ENCODE data around the gene GALNT3. TPM values are rescaled to one million over a fixed set of nuclear protein-coding genes. Genes with fewer than 3 reads are reported as not detected.
A peak's percentile ranks its signal among the peaks of the same experiment; 100 is the strongest.

Gene GALNT3
- total and polyA plus RNA-seq, 2 donors, result 3.2 to 14.0 TPM

GRCh38 chr2:165814473-165814872 is 20.4 kb upstream of the GALNT3 start:
- no peak overlapping the region for H3K27ac ChIP-seq (ENCODE audit: low read depth)
- no peaks in the 10 kb centered on the region for H3K36me3 ChIP-seq (ENCODE audit: insufficient read depth)
- H3K4me1 ChIP-seq (ENCODE audit: insufficient read depth), result no peaks in the 10 kb centered on the region
- no peak overlapping the region for H3K4me3 ChIP-seq (ENCODE audit: low read depth, low read length)
- no peak for DNase-seq (ENCODE audit: extremely low spot score)
- 91% methylated on average over 4 of the region's 4 CpGs for WGBS

- H3K27ac ChIP-seq (ENCODE audit: low read depth), result no peak overlapping the region
- DNase-seq (ENCODE audit: extremely low spot score), result no peak
- WGBS, result 56% methylated on average over 1 of the region's 1 CpG
- H3K4me3 ChIP-seq (ENCODE audit: low read depth, low read length), result no peak overlapping the region
- H3K4me1 ChIP-seq (ENCODE audit: insufficient read depth), result no peaks in the 10 kb centered on the region
- H3K36me3 ChIP-seq (ENCODE audit: insufficient read depth), result no peaks in the 10 kb centered on the region
Measured at GRCh38 chr2:165811592-165812370, 17.7 kb upstream of the GALNT3 start.

GRCh38 chr2:165810418-165810817 is 16.4 kb upstream of the GALNT3 start:
- Histone ChIP-seq H3K4me1 (ENCODE audit: insufficient read depth) (no peaks in the 10 kb centered on the region), H3K27ac (ENCODE audit: low read depth) (no peak overlapping the region), H3K36me3 (ENCODE audit: insufficient read depth) (no peaks in the 10 kb centered on the region), H3K4me3 (ENCODE audit: low read depth, low read length) (no peak overlapping the region)
- 90% methylated on average over 9 of the region's 9 CpGs for WGBS
- no peak for DNase-seq (ENCODE audit: extremely low spot score)

GRCh38 chr2:165804719-165805118 is 10.7 kb upstream of the GALNT3 start:
- Histone ChIP-seq H3K36me3 (ENCODE audit: insufficient read depth) (no peaks in the 10 kb centered on the region), H3K4me1 (ENCODE audit: insufficient read depth) (no peaks in the 10 kb centered on the region), H3K4me3 (ENCODE audit: low read depth, low read length) (no peak overlapping the region), H3K27ac (ENCODE audit: low read depth) (no peak overlapping the region)
- 61% methylated on average over 3 of the region's 3 CpGs for WGBS
- no peak for DNase-seq (ENCODE audit: extremely low spot score)

- H3K4me1 ChIP-seq (ENCODE audit: insufficient read depth), result no peaks in the 10 kb centered on the region
- DNase-seq (ENCODE audit: extremely low spot score), result no peak
- no peak overlapping the region for H3K27ac ChIP-seq (ENCODE audit: low read depth)
- no peaks in the 10 kb centered on the region for H3K36me3 ChIP-seq (ENCODE audit: insufficient read depth)
- 67% methylated on average over 4 of the region's 4 CpGs for WGBS
- H3K4me3 ChIP-seq (ENCODE audit: low read depth, low read length), result no peak overlapping the region
Measured at GRCh38 chr2:165803123-165803760, 9.2 kb upstream of the GALNT3 start.

GRCh38 chr2:165801176-165801575 is 7.1 kb upstream of the GALNT3 start:
- 94% methylated on average over 3 of the region's 3 CpGs for WGBS
- H3K36me3 ChIP-seq (ENCODE audit: insufficient read depth), result no peaks in the 10 kb centered on the region
- no peaks in the 10 kb centered on the region for H3K4me1 ChIP-seq (ENCODE audit: insufficient read depth)

GRCh38 chr2:165796819-165797530 is 2.9 kb upstream of the GALNT3 start:
- 50% methylated on average over 3 of the region's 3 CpGs for WGBS
- no peaks in the 10 kb centered on the region for H3K4me1 ChIP-seq (ENCODE audit: insufficient read depth)
- no peak for DNase-seq (ENCODE audit: extremely low spot score)
- no peak overlapping the region for H3K27ac ChIP-seq (ENCODE audit: low read depth)
- H3K4me3 ChIP-seq (ENCODE audit: low read depth, low read length), result no peak overlapping the region
- no peaks in the 10 kb centered on the region for H3K36me3 ChIP-seq (ENCODE audit: insufficient read depth)

More at GRCh38 chr2:165801176-165801575, 7.1 kb upstream of the GALNT3 start:
- Histone ChIP-seq H3K27ac (ENCODE audit: low read depth) (no peak overlapping the region), H3K4me3 (ENCODE audit: low read depth, low read length) (no peak overlapping the region)
- DNase-seq (ENCODE audit: extremely low spot score), result no peak

GRCh38 chr2:165796129-165796528 is 2.1 kb upstream of the GALNT3 start:
- no peak overlapping the region for H3K4me3 ChIP-seq (ENCODE audit: low read depth, low read length)
- DNase-seq (ENCODE audit: extremely low spot score), result no peak
- H3K27ac ChIP-seq (ENCODE audit: low read depth), result no peak overlapping the region
- no peaks in the 10 kb centered on the region for H3K36me3 ChIP-seq (ENCODE audit: insufficient read depth)
- 55% methylated on average over 1 of the region's 1 CpG for WGBS
- H3K4me1 ChIP-seq (ENCODE audit: insufficient read depth), result no peaks in the 10 kb centered on the region

GRCh38 chr2:165795011-165795410 is 964 bp upstream of the GALNT3 start:
- Histone ChIP-seq H3K4me3 (ENCODE audit: low read depth, low read length) (no peak overlapping the region), H3K36me3 (ENCODE audit: insufficient read depth) (no peaks in the 10 kb centered on the region), H3K4me1 (ENCODE audit: insufficient read depth) (no peaks in the 10 kb centered on the region), H3K27ac (ENCODE audit: low read depth) (peak overlapping the region; percentile 71)
- WGBS, result 55% methylated on average over 2 of the region's 2 CpGs
- DNase-seq (ENCODE audit: extremely low spot score), result no peak

- no peak for DNase-seq (ENCODE audit: extremely low spot score)
- H3K27ac ChIP-seq (ENCODE audit: low read depth), result peak overlapping the region; percentile 83
Measured at GRCh38 chr2:165794536-165794928, 485 bp upstream of the GALNT3 start.

GRCh38 chr2:165793161-165793778 is 777 bp downstream of the GALNT3 start:
- peak overlapping the region; percentile 78 for H3K27ac ChIP-seq (ENCODE audit: low read depth)
- H3K4me3 ChIP-seq (ENCODE audit: low read depth, low read length), result peak overlapping the region; percentile 56
- H3K36me3 ChIP-seq (ENCODE audit: insufficient read depth), result no peaks in the 10 kb centered on the region
- no peak for DNase-seq (ENCODE audit: extremely low spot score)
- H3K4me1 ChIP-seq (ENCODE audit: insufficient read depth), result no peaks in the 10 kb centered on the region
- 10% methylated on average over 35 of the region's 35 CpGs for WGBS

More at GRCh38 chr2:165794536-165794928, 485 bp upstream of the GALNT3 start:
- 7% methylated on average over 18 of the region's 18 CpGs for WGBS
- Histone ChIP-seq H3K4me3 (ENCODE audit: low read depth, low read length) (peak overlapping the region; percentile 56), H3K4me1 (ENCODE audit: insufficient read depth) (no peaks in the 10 kb centered on the region), H3K36me3 (ENCODE audit: insufficient read depth) (no peaks in the 10 kb centered on the region)

GRCh38 chr2:165792104-165792454 is 2.0 kb downstream of the GALNT3 start:
- 89% methylated on average over 1 of the region's 1 CpG for WGBS
- Histone ChIP-seq H3K4me3 (ENCODE audit: low read depth, low read length) (no peak overlapping the region), H3K36me3 (ENCODE audit: insufficient read depth) (no peaks in the 10 kb centered on the region), H3K4me1 (ENCODE audit: insufficient read depth) (no peaks in the 10 kb centered on the region), H3K27ac (ENCODE audit: low read depth) (no peak overlapping the region)
- DNase-seq (ENCODE audit: extremely low spot score), result no peak

- Histone ChIP-seq H3K4me1 (ENCODE audit: insufficient read depth) (no peaks in the 10 kb centered on the region), H3K27ac (ENCODE audit: low read depth) (no peak overlapping the region), H3K4me3 (ENCODE audit: low read depth, low read length) (no peak overlapping the region), H3K36me3 (ENCODE audit: insufficient read depth) (no peaks in the 10 kb centered on the region)
- WGBS, result 53% methylated on average over 2 of the region's 2 CpGs
- no peak for DNase-seq (ENCODE audit: extremely low spot score)
Measured at GRCh38 chr2:165791421-165792103, 2.5 kb downstream of the GALNT3 start.

Measured in urinary bladder (tissue), 4 donors.